H1 (cell line): ENCODE measurements around the gene TIMM21. TPM values are rescaled to one million over a fixed set of nuclear protein-coding genes. Genes with fewer than 3 reads are reported as not detected.

ENCODE experiments used
- CTCF ChIA-PET: fragments of 300-600 bp; sonication (Branson Sonifier 250); formaldehyde crosslinking; loops from one replicate; lab custom pipeline; 2021; ENCODE audit not compliant: partially characterized antibody; lab: Charles Lee
- POLR2A ChIA-PET: fragments of 300-600 bp; sonication (Branson Sonifier 250); formaldehyde crosslinking; loops from one replicate; lab custom pipeline; 2021; ENCODE audit warnings: inconsistent platforms; ENCODE audit not compliant: partially characterized antibody; lab: Charles Lee
- DNase-seq, 2 experiments: peaks; one replicate each; pipeline versions ENCODE4 v3.0.0 to v3.0.0-alpha.2; 2010 to 2022; ENCODE audit warnings: low spot score in 2 of 2, low read depth in 1 of 2, mixed read lengths in 1 of 2
- FAIRE-seq: peaks from 2 replicates; lab custom pipeline; 2011; peaks lifted over from hg19 to GRCh38; lab: Jason Lieb, UNC
- H2AFZ ChIP-seq: 2 replicates; pipeline ENCODE4 v1.8.1; 2012; ENCODE audit warnings: low read length, inconsistent platforms
- H2AK5ac ChIP-seq: 2 replicates; pipeline ENCODE4 v1.6.1; 2013; ENCODE audit warnings: low read depth, low read length
- H2BK120ac ChIP-seq: replicated peaks from 2 replicates; pipeline ENCODE3; 2013; ENCODE audit warnings: low read depth, low read length, inconsistent platforms
- H2BK12ac ChIP-seq: 2 replicates; pipeline ENCODE4 v1.6.1; 2013; ENCODE audit warnings: low read depth, low read length
- H2BK15ac ChIP-seq: 2 replicates; pipeline ENCODE4 v1.6.1; 2013; ENCODE audit warnings: low read length
- H2BK20ac ChIP-seq: 2 replicates; pipeline ENCODE4 v1.6.1; 2013; ENCODE audit warnings: low read length
- H2BK5ac ChIP-seq: 2 replicates; pipeline ENCODE4 v1.6.1; 2013; ENCODE audit warnings: low read depth, low read length
- H3K14ac ChIP-seq: 2 replicates; pipeline ENCODE4 v1.6.1; 2013; ENCODE audit warnings: inconsistent platforms; ENCODE audit not compliant: insufficient read length
- H3K18ac ChIP-seq: 2 replicates; pipeline ENCODE4 v1.6.1; 2013; ENCODE audit warnings: low read length; ENCODE audit errors: extremely low read depth
- H3K23ac ChIP-seq: 2 replicates; pipeline ENCODE4 v1.6.1; 2013; ENCODE audit warnings: inconsistent platforms; ENCODE audit not compliant: insufficient read length
- H3K23me2 ChIP-seq: 2 replicates; pipeline ENCODE4 v1.6.1; 2013; ENCODE audit warnings: low read depth, low read length
- H3K27ac ChIP-seq: 2 replicates; pipeline ENCODE4 v1.6.1; 2011; ENCODE audit warnings: low read depth, low read length, inconsistent platforms
- H3K27me3 ChIP-seq, 4 experiments: replicated peaks in 1 of 4; 1 replicate in 1 of 4; 2 replicates in 3 of 4; pipeline versions ENCODE4 v1.6.1 to v1.8.1; 2011 to 2013; ENCODE audit warnings: low read length in 3 of 4, mild to moderate bottlenecking in 3 of 4, inconsistent platforms in 2 of 4, mixed read lengths in 2 of 4, moderate library complexity in 1 of 4; ENCODE audit not compliant: control insufficient read depth in 3 of 4, insufficient read depth in 3 of 4; ENCODE audit errors: extremely low read depth in 1 of 4
- H3K36me3 ChIP-seq, 4 experiments: 2 replicates each; pipeline versions ENCODE4 v1.6.1 to v1.8.1; 2011 to 2013; ENCODE audit warnings: mild to moderate bottlenecking in 4 of 4, low read length in 3 of 4, moderate library complexity in 2 of 4, control low read depth in 1 of 4, inconsistent platforms in 1 of 4; ENCODE audit not compliant: insufficient read depth in 4 of 4, control insufficient read depth in 2 of 4
- H3K4ac ChIP-seq: replicated peaks from 2 replicates; pipeline ENCODE3; 2013; ENCODE audit warnings: low read length, low read depth, mixed read lengths, inconsistent platforms; ENCODE audit not compliant: insufficient read length
- H3K4me1 ChIP-seq, 4 experiments: replicated peaks in 1 of 4; 1 replicate in 1 of 4; 2 replicates in 3 of 4; pipeline versions ENCODE4 v1.6.1 to v1.8.1; 2011 to 2013; ENCODE audit warnings: low read length in 3 of 4, inconsistent platforms in 2 of 4, mixed read lengths in 1 of 4; ENCODE audit not compliant: insufficient read depth in 4 of 4, control insufficient read depth in 3 of 4
- H3K4me2 ChIP-seq, 2 experiments: 2 replicates each; pipeline versions ENCODE4 v1.6.1 to v1.8.1; 2011 to 2013; ENCODE audit warnings: low read depth in 2 of 2, low read length in 2 of 2, control low read depth in 1 of 2, inconsistent platforms in 1 of 2, mild to moderate bottlenecking in 1 of 2; ENCODE audit not compliant: insufficient read depth in 1 of 2
- H3K4me3 ChIP-seq, 4 experiments: fragments of 200-600, 300-600 bp in 1 of 4; sonication (generic), shearing (Covaris generic), sonication (Bioruptor Twin) in 1 of 4; 2 replicates each; pipeline versions ENCODE4 v1.5.1 to v1.8.1; 2011 to 2016; ENCODE audit warnings: low read length in 4 of 4, low read depth in 3 of 4, control low read depth in 2 of 4, inconsistent platforms in 2 of 4, mild to moderate bottlenecking in 2 of 4, mixed read lengths in 1 of 4, moderate library complexity in 1 of 4; ENCODE audit not compliant: insufficient read depth in 2 of 4; ENCODE audit errors: extremely low read depth in 1 of 4
- H3K56ac ChIP-seq: replicated peaks from 2 replicates; pipeline ENCODE3; 2013; ENCODE audit warnings: low read depth, mild to moderate bottlenecking, mixed read lengths, low read length, inconsistent platforms; ENCODE audit not compliant: insufficient read length
- H3K79me1 ChIP-seq: 2 replicates; pipeline ENCODE4 v1.6.1; 2013; ENCODE audit warnings: low read depth, low read length, control low read depth
- H3K79me2 ChIP-seq, 2 experiments: 2 replicates each; pipeline versions ENCODE4 v1.6.1 to v1.8.1; 2012 to 2013; ENCODE audit warnings: low read length in 2 of 2, mild to moderate bottlenecking in 2 of 2, inconsistent platforms in 1 of 2; ENCODE audit not compliant: insufficient read depth in 2 of 2, control insufficient read depth in 1 of 2
- H3K9ac ChIP-seq, 4 experiments: replicated peaks in 1 of 4; 1 replicate in 1 of 4; 2 replicates in 3 of 4; pipeline versions ENCODE4 v1.6.1 to v1.8.1; 2011 to 2013; ENCODE audit warnings: low read depth in 3 of 4, low read length in 3 of 4, control low read depth in 2 of 4, mild to moderate bottlenecking in 2 of 4, moderate library complexity in 2 of 4, inconsistent platforms in 1 of 4; ENCODE audit errors: extremely low read depth in 1 of 4
- H3K9me3 ChIP-seq, 2 experiments: 2 replicates each; pipeline versions ENCODE4 v1.6.1 to v1.8.1; 2012 to 2013; ENCODE audit warnings: mild to moderate bottlenecking in 2 of 2, moderate library complexity in 2 of 2, control low read depth in 1 of 2, inconsistent platforms in 1 of 2, low read depth in 1 of 2, low read length in 1 of 2, mixed read lengths in 1 of 2; ENCODE audit not compliant: insufficient read depth in 2 of 2
- H4K20me1 ChIP-seq, 2 experiments: replicated peaks in 1 of 2; 2 replicates each; pipeline versions ENCODE3 to v1.8.1; 2011 to 2013; ENCODE audit warnings: inconsistent platforms in 2 of 2, low read length in 2 of 2, mild to moderate bottlenecking in 1 of 2; ENCODE audit not compliant: insufficient read depth in 2 of 2, control insufficient read depth in 1 of 2
- H4K5ac ChIP-seq: 2 replicates; pipeline ENCODE4 v1.6.1; 2013; ENCODE audit warnings: low read length, low read depth, mixed read lengths, inconsistent platforms; ENCODE audit not compliant: insufficient read length
- H4K8ac ChIP-seq: 2 replicates; pipeline ENCODE4 v1.8.0; 2013; ENCODE audit warnings: mild to moderate bottlenecking, moderate library complexity, low read length, inconsistent platforms; ENCODE audit not compliant: insufficient read depth; ENCODE audit errors: extremely low read depth
- H4K91ac ChIP-seq: replicated peaks from 2 replicates; pipeline ENCODE3; 2013; ENCODE audit warnings: low read length, mixed read lengths, inconsistent platforms; ENCODE audit not compliant: insufficient read length
- CTBP2 ChIP-seq: IDR thresholded peaks from 2 replicates; pipeline ENCODE4 v1.7.0; 2011; ENCODE audit warnings: borderline replicate concordance, mild to moderate bottlenecking, moderate library complexity, mixed read lengths, low read length; ENCODE audit not compliant: insufficient read depth, insufficient read length
- JUN ChIP-seq: IDR thresholded peaks from 2 replicates; pipeline ENCODE4 v1.6.1; 2011; ENCODE audit warnings: low read depth, mild to moderate bottlenecking, improper control_type of control experiment, low read length
- SP2 ChIP-seq: IDR thresholded peaks from 2 replicates; pipeline ENCODE4 v1.6.1; 2012; ENCODE audit warnings: mild to moderate bottlenecking, low read length, inconsistent platforms
- WGBS, 2 experiments: shearing (Covaris generic) in 1 of 2; methylation state at CpG; one replicate each; pipeline versions ENCODE4 v1.1.6 to v1.1.7; 2013 to 2015; ENCODE audit warnings: low lambda C conversion rate in 2 of 2, mixed read lengths in 2 of 2, inconsistent platforms in 1 of 2, low coverage in 1 of 2, missing lambda C conversion rate in 1 of 2; ENCODE audit not compliant: insufficient replicate concordance in 2 of 2, insufficient coverage in 1 of 2, insufficient read length in 1 of 2; ENCODE audit errors: extremely low coverage in 1 of 2, missing lambda C conversion rate in 1 of 2; 5-methylcytosine and 5-hydroxymethylcytosine counted together
- polyA plus RNA-seq, 7 experiments: library from polyadenylated mRNA; depleted of rRNA in 3 of 7; stranded (reverse) in 5 of 7; unstranded in 2 of 7; fragments of >200 nt in 5 of 7; fragments of 200-250 nt in 2 of 7; gene quantifications; 1 replicate in 5 of 7; 2 replicates in 1 of 7; 4 replicates in 1 of 7; pipeline versions ENCODE4 v1.2.1 to v1.2.3, GENCODE V29; 2011 to 2013; ENCODE audit warnings: missing spikeins in 2 of 7, mixed read lengths in 2 of 7
- total RNA-seq: library from RNA; stranded (reverse); fragmentation: NEBNext Ultra II Directional; extraction: Animal tissue kit (Norgen Biotek cat#: 25700); gene quantifications from 2 replicates; pipeline ENCODE4 v1.2.1, GENCODE V29; 2021

Gene TIMM21
- total and polyA plus RNA-seq, 2 of the 8 experiments (the other 6 are each of a cell fraction or from before 2014, with no cell fraction given): 27.9 to 43.8 TPM

- no peak overlapping the region for H3K4me2 ChIP-seq
- CTCF ChIA-PET: interaction anchor here (0.8 kb wide), 1 partner anchor 9 kb away, joined by 4 read pairs; no protein-coding TSS in a partner anchor
- H3K14ac ChIP-seq: no peak overlapping the region
- H3K9me3 ChIP-seq: no peaks in the 10 kb centered on the region; a peak in 1 of 4 replicates
- H3K79me2 ChIP-seq: no peaks in the 10 kb centered on the region
- FAIRE-seq: no peak
- no peaks in the 10 kb centered on the region for H3K23me2 ChIP-seq
- no peak for DNase-seq
- no peaks in the 10 kb centered on the region for H3K27me3 ChIP-seq
- no peak overlapping the region for H3K4ac ChIP-seq
- no peaks in the 10 kb centered on the region; a peak in 1 of 7 replicates for H3K4me1 ChIP-seq
- H2BK15ac ChIP-seq: peak overlapping the region; percentile 35; the same call in 1 of the 2 replicates
- H3K9ac ChIP-seq: no peak overlapping the region
- H3K27ac ChIP-seq: no peak overlapping the region
- no peaks in the 10 kb centered on the region for H3K79me1 ChIP-seq
- H3K4me3 ChIP-seq: no peak overlapping the region
- no peak overlapping the region for H2BK5ac ChIP-seq
- no peak overlapping the region for H2BK120ac ChIP-seq
- no peak overlapping the region for H3K23ac ChIP-seq
- 72% methylated on average over 7 of the region's 7 CpGs; no CpG with 5 or more reads in 1 of the 2 experiments for WGBS, 2 experiments
- H4K20me1 ChIP-seq: no peaks in the 10 kb centered on the region
- no peak overlapping the region for H2AFZ ChIP-seq
- no peak overlapping the region for H4K91ac ChIP-seq
- no peak overlapping the region for H4K8ac ChIP-seq
- POLR2A ChIA-PET: interaction anchor here (0.7 kb wide), 1 partner anchor 76 kb away, joined by 3 read pairs; no protein-coding TSS in a partner anchor
- no peak overlapping the region for H3K18ac ChIP-seq
- H3K56ac ChIP-seq: no peak overlapping the region
- no peak overlapping the region for H4K5ac ChIP-seq
- no peak overlapping the region for H2BK20ac ChIP-seq
- H2AK5ac ChIP-seq: no peak overlapping the region
- TF ChIP-seq CTBP2 (no peak), SP2 (no peak), JUN (no peak)
- H2BK12ac ChIP-seq: no peak overlapping the region
- no peaks in the 10 kb centered on the region for H3K36me3 ChIP-seq
These were observed 55.5 kb downstream of the TIMM21 start for GRCh38 chr18:74203811-74204210.
